Ovary (tissue), 9 donors: ENCODE measurements around the gene FKBP8. TPM values are rescaled to one million over a fixed set of nuclear protein-coding genes. Genes with fewer than 3 reads are reported as not detected.
"Not testable (repeated sequence)": the region's sequence is repeated elsewhere in the genome, so short reads cannot be mapped to it uniquely, and the experiment has no call there.

ENCODE experiments used
- DNase-seq, 5 donors: peaks; one replicate each; pipeline ENCODE4 v3.0.0-alpha.2; 2019 to 2020
- H3K27ac ChIP-seq, 2 donors: fragments of 200-600 bp; one replicate each; pipeline versions ENCODE4 v1.5.1 to v1.8.0; 2019 to 2022
- H3K27me3 ChIP-seq: fragments of 200-600 bp; one replicate; pipeline ENCODE4 v1.8.0; 2022
- H3K36me3 ChIP-seq: fragments of 200-600 bp; sonication (generic); one replicate; pipeline ENCODE4 v1.5.1; 2019
- H3K4me1 ChIP-seq: one replicate; pipeline ENCODE4 v1.8.1; 2013; ENCODE audit warnings: mild to moderate bottlenecking, moderate library complexity; ENCODE audit not compliant: insufficient read depth
- H3K4me3 ChIP-seq: fragments of 200-600 bp; sonication (generic); one replicate; pipeline ENCODE4 v1.5.1; 2017
- H3K9me3 ChIP-seq, 2 donors: fragments of 200-600 bp in 1 of 2; sonication (generic) in 1 of 2; one replicate each; pipeline versions ENCODE4 v1.5.1 to v1.8.1; 2013 to 2019; ENCODE audit warnings: mild to moderate bottlenecking in 1 of 2, moderate library complexity in 1 of 2
- EP300 ChIP-seq: sonication (generic); formaldehyde crosslinking; IDR thresholded peaks from one replicate; pipeline ENCODE4 v1.6.1; 2017; ENCODE audit warnings: antibody characterized with exemption
- POLR2A ChIP-seq: fragments of 450-650 bp; IDR thresholded peaks from one replicate; pipeline ENCODE4 v1.6.1; 2017; ENCODE audit warnings: antibody characterized with exemption, mild to moderate bottlenecking, moderate library complexity
- WGBS, 3 donors: extraction: QIAGEN DNeasy Blood & Tissue Kit in 1 of 3; methylation state at CpG; one replicate each; pipeline versions ENCODE4 v1.1.5 to v1.1.7; 2013 to 2017; 5-methylcytosine and 5-hydroxymethylcytosine counted together
- intact Hi-C, 4 donors: fragments of 100-400 bp; cut with DNase I; formaldehyde crosslinking; loops; one replicate each; pipeline versions ENCODE4 v1.11.0 to v1.15.1; 2022 to 2023
- polyA plus RNA-seq, 2 donors: library from polyadenylated mRNA; stranded (reverse); fragments of 200-250 nt in 1 of 2; fragments of 350-450 nt in 1 of 2; fragmentation: Illumina TruSeq in 1 of 2; extraction: RNeasy Lipid Tissue Mini Kit (QIAGEN cat#74804) in 1 of 2; gene quantifications; one replicate each; pipeline ENCODE4 v1.2.3, GENCODE V29; 2013 to 2014
- total RNA-seq, 7 donors: library from RNA; depleted of rRNA in 2 of 7; stranded (reverse); fragments of >200 nt in 2 of 7; fragmentation: NEBNext Ultra II Directional in 3 of 7; extraction: Animal tissue kit (Norgen Biotek cat#: 25700) in 3 of 7; gene quantifications; one replicate each; pipeline versions ENCODE4 v1.1.0 to v1.2.4, GENCODE V29; 2016 to 2023
- TF ChIP-seq, protein P1 (sequence below), 3 donors: fragments of 450-650 bp in 2 of 3; fragments of 200-600 bp in 1 of 3; IDR thresholded peaks; one replicate each; pipeline versions ENCODE4 v1.5.1 to v1.8.0; 2016 to 2022; ENCODE audit warnings: antibody characterized with exemption in 3 of 3, mild to moderate bottlenecking in 1 of 3
- donor health status: DM: no; HTN: no; CAD: no; lungs with moderate emphysema.
- donor health status: DM: no; HTN: no; CAD: no.
- donor health status: Bipolar disorder and iron deficiency.
- donor health status: DM: yes; HTN: yes; CAD: no.
- donor health status: DM: no; HTN: no; CAD: no.
- donor health status: DM: yes; HTN: yes; CAD: no.

FKBP8 gene
- total and polyA plus RNA-seq, 9 donors: 14.1 to 354 (median 290) TPM

DNA sequence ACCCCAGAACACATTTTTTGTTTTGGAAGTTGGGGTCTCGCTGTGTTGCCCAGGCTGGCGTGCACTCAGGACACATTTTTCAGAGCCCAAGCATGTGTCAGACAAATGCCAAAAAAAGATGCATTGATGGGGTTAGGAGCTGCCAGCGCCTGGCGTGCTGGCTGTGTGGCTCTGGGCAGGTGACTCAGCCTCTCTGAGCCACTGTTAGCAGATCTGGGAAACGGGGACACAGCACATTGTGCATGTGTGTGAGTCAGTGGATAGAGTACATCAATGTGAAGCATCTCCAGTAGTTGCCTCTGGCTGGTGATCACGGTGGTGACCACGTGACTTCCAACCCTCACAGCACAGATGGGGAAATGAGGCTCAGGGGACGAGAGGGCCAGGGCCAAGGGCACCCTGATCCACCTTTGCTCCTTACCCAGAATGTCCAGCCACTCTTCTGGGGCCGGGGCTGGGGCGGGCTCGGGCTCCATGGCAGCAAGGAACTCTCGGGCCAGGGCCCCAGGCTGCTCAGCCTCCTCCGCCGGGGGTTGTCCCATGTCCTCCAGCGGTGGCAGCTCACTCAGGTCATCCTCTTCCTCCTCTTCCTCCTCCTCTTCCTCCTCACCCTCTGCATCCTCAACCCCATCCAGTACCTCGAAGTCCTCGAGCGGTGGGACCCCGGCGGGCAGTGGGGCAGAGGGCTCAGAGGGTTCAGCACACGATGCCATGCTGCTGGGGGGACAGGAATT lies 1.9 kb downstream of the FKBP8 start:
- Histone ChIP-seq H3K4me3 (no peak overlapping the region), H3K9me3 (no peaks in the 10 kb centered on the region), H3K27ac (peak overlapping the region in 1 of 2 donors; percentile 99), H3K36me3 (no peaks in the 10 kb centered on the region), H3K4me1 (no peaks in the 10 kb centered on the region), H3K27me3 (no peaks in the 10 kb centered on the region)
- 79 to 84% (median 81%) methylated on average over 21 of the region's 21 CpGs for WGBS, 3 donors
- TF ChIP-seq EP300 (no peak), POLR2A (no peak)
- TF ChIP-seq, protein P1, sequence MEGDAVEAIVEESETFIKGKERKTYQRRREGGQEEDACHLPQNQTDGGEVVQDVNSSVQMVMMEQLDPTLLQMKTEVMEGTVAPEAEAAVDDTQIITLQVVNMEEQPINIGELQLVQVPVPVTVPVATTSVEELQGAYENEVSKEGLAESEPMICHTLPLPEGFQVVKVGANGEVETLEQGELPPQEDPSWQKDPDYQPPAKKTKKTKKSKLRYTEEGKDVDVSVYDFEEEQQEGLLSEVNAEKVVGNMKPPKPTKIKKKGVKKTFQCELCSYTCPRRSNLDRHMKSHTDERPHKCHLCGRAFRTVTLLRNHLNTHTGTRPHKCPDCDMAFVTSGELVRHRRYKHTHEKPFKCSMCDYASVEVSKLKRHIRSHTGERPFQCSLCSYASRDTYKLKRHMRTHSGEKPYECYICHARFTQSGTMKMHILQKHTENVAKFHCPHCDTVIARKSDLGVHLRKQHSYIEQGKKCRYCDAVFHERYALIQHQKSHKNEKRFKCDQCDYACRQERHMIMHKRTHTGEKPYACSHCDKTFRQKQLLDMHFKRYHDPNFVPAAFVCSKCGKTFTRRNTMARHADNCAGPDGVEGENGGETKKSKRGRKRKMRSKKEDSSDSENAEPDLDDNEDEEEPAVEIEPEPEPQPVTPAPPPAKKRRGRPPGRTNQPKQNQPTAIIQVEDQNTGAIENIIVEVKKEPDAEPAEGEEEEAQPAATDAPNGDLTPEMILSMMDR (IDR thresholded peaks at IDR 0.05): no peak
- DNase-seq: no peak
- intact Hi-C loops: no loop called here

DNA sequence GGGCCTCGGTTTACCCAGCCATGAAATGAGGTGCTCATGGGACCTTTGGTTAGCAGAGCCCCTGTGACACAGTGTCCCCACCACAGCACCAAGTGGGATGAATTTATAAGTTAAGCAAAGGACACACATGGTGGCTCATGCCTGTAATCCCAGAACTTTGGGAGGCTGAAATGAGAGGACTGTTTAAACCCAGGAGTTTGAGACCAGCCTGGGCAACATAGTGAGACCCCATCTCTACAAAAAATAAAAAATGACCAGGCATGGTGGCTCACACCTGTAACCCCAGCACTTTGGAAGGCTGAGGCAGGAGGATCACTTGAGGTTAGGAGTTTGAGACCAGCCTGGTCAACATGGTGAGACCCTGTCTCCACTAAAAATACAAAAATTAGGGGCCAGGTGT lies 3.2 kb downstream of the FKBP8 start:
- 96 to 100% (median 96%) methylated on average over 1 of the region's 1 CpG for WGBS, 3 donors
- H3K4me3 ChIP-seq, H3K9me3 ChIP-seq, H3K4me1 ChIP-seq, intact Hi-C loops, H3K36me3 ChIP-seq, DNase-seq, H3K27me3 ChIP-seq, H3K27ac ChIP-seq: not testable (repeated sequence)

GRCh38 chr19:18539372-18539771 lies 4.0 kb downstream of the FKBP8 start:
- TF ChIP-seq, protein P1 (IDR thresholded peaks at IDR 0.05): no peak
- no peak for TF ChIP-seq EP300
- no peak for TF ChIP-seq POLR2A
- H3K4me3 ChIP-seq: no peak overlapping the region
- H3K27ac ChIP-seq: no peak overlapping the region
- no peaks in the 10 kb centered on the region for H3K36me3 ChIP-seq
- no peaks in the 10 kb centered on the region for H3K27me3 ChIP-seq
- DNase-seq: no peak
- H3K9me3 ChIP-seq: no peaks in the 10 kb centered on the region
- WGBS, 3 donors: 91 to 94% (median 93%) methylated on average over 19 of the region's 19 CpGs
- H3K4me1 ChIP-seq: no peaks in the 10 kb centered on the region
- intact Hi-C loops: no loop called here

- Histone ChIP-seq H3K9me3 (no peaks in the 10 kb centered on the region), H3K4me1 (no peaks in the 10 kb centered on the region), H3K4me3 (no peak overlapping the region), H3K36me3 (no peaks in the 10 kb centered on the region), H3K27me3 (no peaks in the 10 kb centered on the region), H3K27ac (no peak overlapping the region)
- DNase-seq: no peak
- intact Hi-C loops: no loop called here
- TF ChIP-seq, protein P1 (IDR thresholded peaks at IDR 0.05): no peak
- TF ChIP-seq POLR2A (no peak), EP300 (no peak)
- WGBS, 3 donors: 81 to 86% (median 86%) methylated on average over 22 of the region's 22 CpGs
Measured at GRCh38 chr19:18538115-18538514, 5.3 kb downstream of the FKBP8 start.

GRCh38 chr19:18537431-18537830 lies 5.9 kb downstream of the FKBP8 start:
- intact Hi-C loops: no loop called here

More at GRCh38 chr19:18537431-18537830, 5.9 kb downstream of the FKBP8 start:
- DNase-seq: no peak
- H3K4me3 ChIP-seq: no peak overlapping the region
- whole genome bisulfite sequencing, 3 donors: 86 to 95% (median 91%) methylated on average over 16 to 17 of the region's 17 CpGs
- H3K27ac ChIP-seq: no peak overlapping the region
- H3K9me3 ChIP-seq: no peaks in the 10 kb centered on the region
- no peak for TF ChIP-seq EP300
- no peak for TF ChIP-seq POLR2A
- TF ChIP-seq, protein P1 (IDR thresholded peaks at IDR 0.05): no peak
- no peaks in the 10 kb centered on the region for H3K27me3 ChIP-seq
- no peaks in the 10 kb centered on the region for H3K4me1 ChIP-seq
- no peaks in the 10 kb centered on the region for H3K36me3 ChIP-seq
